Mesothelial cell of epicardium (in vitro differentiated cells): ENCODE data around the gene ZNF212. TPM values are rescaled to one million over a fixed set of nuclear protein-coding genes. Genes with fewer than 3 reads are reported as not detected.
"Not testable (repeated sequence)": the region's sequence is repeated elsewhere in the genome, so short reads cannot be mapped to it uniquely, and the experiment has no call there.

Experiments
- DNase-seq, 2 experiments: peaks; one replicate each; pipeline ENCODE4 v3.0.0; 2021; ENCODE audit warnings: low spot score in 2 of 2; ENCODE audit not compliant: unreplicated experiment in 2 of 2
- H3K27ac Mint-ChIP-seq: 2 replicates; pipeline ENCODE4 v1.8.0; 2021; ENCODE audit warnings: mixed read lengths
- H3K27me3 Mint-ChIP-seq: 2 replicates; pipeline ENCODE4 v1.8.0; 2021; ENCODE audit warnings: low read depth, mixed read lengths
- H3K36me3 Mint-ChIP-seq: 2 replicates; pipeline ENCODE4 v1.8.0; 2021; ENCODE audit warnings: mixed read lengths
- H3K4me1 Mint-ChIP-seq: 2 replicates; pipeline ENCODE4 v1.8.0; 2021; ENCODE audit warnings: mixed read lengths
- H3K4me3 Mint-ChIP-seq: 2 replicates; pipeline ENCODE4 v1.8.0; 2021; ENCODE audit warnings: mild to moderate bottlenecking, moderate library complexity, mixed read lengths
- H3K9me3 Mint-ChIP-seq: 2 replicates; pipeline ENCODE4 v1.8.0; 2021; ENCODE audit warnings: mixed read lengths
- total RNA-seq: library from RNA; stranded (reverse); gene quantifications from 3 replicates; pipeline ENCODE4 v1.2.1, GENCODE V29; 2021
- TF ChIP-seq, protein P1 (sequence below): fragments of 200-600 bp; sonication (generic); IDR thresholded peaks from one replicate; pipeline ENCODE4 v1.5.0; 2021; ENCODE audit warnings: antibody characterized with exemption; ENCODE audit not compliant: unreplicated experiment

Gene ZNF212
- total RNA-seq, 1 donor from 2014 or later = 20.8 TPM

DNA sequence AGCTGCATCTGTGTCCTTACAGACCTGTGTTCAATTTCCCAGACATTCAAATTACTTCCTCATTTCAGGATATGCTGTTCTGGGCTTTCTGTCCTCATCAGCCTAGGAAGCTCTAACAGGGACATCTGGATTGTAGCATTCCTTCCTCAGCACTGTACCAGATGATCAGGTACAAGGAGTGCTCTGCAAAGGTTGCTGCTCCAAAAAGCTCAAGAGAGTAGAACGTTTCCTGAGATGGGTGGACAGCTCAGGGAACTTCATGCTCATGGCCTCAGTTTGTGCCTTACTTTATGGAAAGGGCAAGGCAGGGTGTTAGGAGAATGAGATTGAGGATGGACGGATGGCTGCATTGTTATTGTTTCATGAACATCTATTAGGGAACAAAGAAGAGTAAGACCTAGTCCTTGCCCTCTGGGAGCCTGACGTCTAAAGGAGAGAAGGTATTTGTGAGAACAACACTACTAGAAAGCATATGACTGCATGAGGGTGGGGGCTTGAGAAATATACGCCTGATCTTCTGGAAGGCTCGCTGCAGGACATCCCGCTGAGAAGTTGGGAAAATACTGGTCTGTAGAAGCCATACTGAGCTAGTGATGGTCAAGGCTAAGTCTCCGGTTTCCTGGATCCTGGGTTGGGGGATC lies 10.5 kb upstream of the ZNF212 start:
- TF ChIP-seq, protein P1, sequence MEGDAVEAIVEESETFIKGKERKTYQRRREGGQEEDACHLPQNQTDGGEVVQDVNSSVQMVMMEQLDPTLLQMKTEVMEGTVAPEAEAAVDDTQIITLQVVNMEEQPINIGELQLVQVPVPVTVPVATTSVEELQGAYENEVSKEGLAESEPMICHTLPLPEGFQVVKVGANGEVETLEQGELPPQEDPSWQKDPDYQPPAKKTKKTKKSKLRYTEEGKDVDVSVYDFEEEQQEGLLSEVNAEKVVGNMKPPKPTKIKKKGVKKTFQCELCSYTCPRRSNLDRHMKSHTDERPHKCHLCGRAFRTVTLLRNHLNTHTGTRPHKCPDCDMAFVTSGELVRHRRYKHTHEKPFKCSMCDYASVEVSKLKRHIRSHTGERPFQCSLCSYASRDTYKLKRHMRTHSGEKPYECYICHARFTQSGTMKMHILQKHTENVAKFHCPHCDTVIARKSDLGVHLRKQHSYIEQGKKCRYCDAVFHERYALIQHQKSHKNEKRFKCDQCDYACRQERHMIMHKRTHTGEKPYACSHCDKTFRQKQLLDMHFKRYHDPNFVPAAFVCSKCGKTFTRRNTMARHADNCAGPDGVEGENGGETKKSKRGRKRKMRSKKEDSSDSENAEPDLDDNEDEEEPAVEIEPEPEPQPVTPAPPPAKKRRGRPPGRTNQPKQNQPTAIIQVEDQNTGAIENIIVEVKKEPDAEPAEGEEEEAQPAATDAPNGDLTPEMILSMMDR = no peak
- Mint-ChIP-seq H3K27ac (no peak overlapping the region), H3K36me3 (peaks cover 16% of the 10 kb centered on the region), H3K4me3 (no peak overlapping the region), H3K9me3 (no peaks in the 10 kb centered on the region), H3K27me3 (peaks cover 6% of the 10 kb centered on the region), H3K4me1 (no peaks in the 10 kb centered on the region)
- no peak for DNase-seq

DNA sequence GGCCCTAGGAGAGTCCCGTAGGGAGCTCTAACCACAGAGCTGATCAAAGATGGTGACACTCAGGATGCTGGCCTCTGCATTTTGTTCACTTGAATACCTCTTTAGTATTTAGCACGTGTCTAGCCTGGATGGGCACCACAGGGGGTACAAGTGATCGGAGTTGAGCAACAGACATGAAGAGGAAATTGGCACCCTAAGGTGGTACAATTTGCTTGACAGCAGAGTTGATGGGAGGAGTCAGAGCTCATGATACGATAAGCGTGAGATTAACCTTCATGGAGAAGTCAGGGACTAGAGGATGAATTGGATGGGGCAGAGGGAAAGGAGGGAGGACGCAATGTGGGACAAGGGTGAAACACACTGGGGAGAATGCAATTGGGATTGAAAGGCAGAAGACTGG lies 9.9 kb upstream of the ZNF212 start:
- H3K27ac Mint-ChIP-seq = no peak overlapping the region
- peaks cover 6% of the 10 kb centered on the region for H3K27me3 Mint-ChIP-seq
- no peak overlapping the region for H3K4me3 Mint-ChIP-seq
- no peak for DNase-seq
- H3K9me3 Mint-ChIP-seq = no peaks in the 10 kb centered on the region
- no peaks in the 10 kb centered on the region for H3K4me1 Mint-ChIP-seq
- peaks cover 15% of the 10 kb centered on the region for H3K36me3 Mint-ChIP-seq
- TF ChIP-seq, protein P1 = no peak

DNA sequence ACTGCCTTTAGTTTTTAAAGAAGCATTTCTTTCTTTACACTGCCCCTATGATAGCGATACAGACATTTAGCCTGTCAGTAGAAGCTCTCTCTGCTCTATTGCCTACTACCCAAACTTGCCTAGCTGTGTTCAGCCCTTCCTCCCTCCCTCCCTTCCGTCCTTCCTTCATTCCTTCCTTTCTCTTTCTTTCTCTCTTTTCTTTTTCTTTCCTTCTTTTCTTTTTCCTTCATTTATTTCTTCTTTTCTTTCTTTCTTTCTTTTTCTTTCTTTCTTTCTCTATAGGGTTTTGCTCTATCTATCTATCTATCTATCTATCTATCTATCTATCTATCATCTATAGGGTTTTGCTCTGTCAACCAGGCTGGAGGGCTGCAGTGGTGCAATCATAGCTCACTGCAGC lies 7.1 kb upstream of the ZNF212 start:
- Mint-ChIP-seq H3K4me3 (no peak overlapping the region), H3K4me1 (no peaks in the 10 kb centered on the region), H3K9me3 (no peaks in the 10 kb centered on the region), H3K27ac (no peak overlapping the region), H3K27me3 (peaks cover 12% of the 10 kb centered on the region), H3K36me3 (no peaks in the 10 kb centered on the region)
- TF ChIP-seq, protein P1 = no peak
- no peak for DNase-seq

DNA sequence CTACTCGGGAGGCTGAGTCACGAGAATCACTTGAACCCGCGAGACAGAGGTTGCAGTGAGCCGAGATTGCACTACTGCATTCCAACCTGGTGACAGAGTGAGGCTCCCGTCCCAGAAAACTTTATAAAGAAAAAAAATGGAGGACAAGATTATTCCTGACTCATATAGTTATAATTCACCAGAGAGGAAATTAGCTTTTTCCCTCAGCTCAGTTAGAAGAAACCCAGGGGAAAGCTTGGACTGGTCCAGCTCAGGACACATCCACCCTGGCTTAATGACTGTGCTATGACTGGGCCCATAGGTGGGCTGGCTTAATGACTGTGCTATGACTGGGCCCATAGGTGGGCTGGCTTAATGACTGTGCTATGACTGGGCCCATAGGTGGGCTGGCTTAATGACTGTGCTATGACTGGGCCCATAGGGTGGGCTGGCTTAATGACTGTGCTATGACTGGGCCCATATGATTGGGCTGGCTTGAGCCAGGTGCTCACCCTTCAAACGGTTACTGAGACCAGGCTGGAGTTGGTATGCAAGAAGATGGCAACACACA lies 5.7 kb upstream of the ZNF212 start:
- not testable (repeated sequence) for H3K4me1 Mint-ChIP-seq, H3K36me3 Mint-ChIP-seq, H3K9me3 Mint-ChIP-seq, DNase-seq, H3K27ac Mint-ChIP-seq, H3K4me3 Mint-ChIP-seq
- H3K27me3 Mint-ChIP-seq = peaks cover 12% of the 10 kb centered on the region

DNA sequence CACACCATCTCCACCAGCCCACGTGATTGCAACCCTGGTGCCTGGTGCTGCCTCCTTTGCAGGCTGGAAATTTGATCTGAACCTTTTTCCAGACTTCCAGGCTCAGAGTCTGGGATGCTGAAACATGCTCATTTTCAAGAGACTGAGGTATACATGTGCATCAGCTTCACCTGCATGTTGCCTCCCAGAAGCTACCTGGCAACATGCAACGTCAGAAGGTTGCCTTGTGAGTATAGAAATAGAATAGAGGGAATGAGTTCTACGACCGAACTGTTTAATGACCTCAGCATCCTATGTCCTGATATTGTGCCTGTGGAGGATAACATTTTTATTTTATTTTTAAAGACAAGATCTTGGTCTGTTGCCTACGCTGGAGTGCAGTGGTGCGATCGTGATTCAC lies 1.9 kb upstream of the ZNF212 start:
- no peak overlapping the region for H3K4me3 Mint-ChIP-seq
- no peak overlapping the region for H3K27ac Mint-ChIP-seq
- H3K4me1 Mint-ChIP-seq = peaks cover 14% of the 10 kb centered on the region
- H3K27me3 Mint-ChIP-seq = peaks cover 7% of the 10 kb centered on the region
- no peak for DNase-seq
- peaks cover 10% of the 10 kb centered on the region for H3K36me3 Mint-ChIP-seq
- TF ChIP-seq, protein P1 = no peak
- H3K9me3 Mint-ChIP-seq = peaks cover 4% of the 10 kb centered on the region

DNA sequence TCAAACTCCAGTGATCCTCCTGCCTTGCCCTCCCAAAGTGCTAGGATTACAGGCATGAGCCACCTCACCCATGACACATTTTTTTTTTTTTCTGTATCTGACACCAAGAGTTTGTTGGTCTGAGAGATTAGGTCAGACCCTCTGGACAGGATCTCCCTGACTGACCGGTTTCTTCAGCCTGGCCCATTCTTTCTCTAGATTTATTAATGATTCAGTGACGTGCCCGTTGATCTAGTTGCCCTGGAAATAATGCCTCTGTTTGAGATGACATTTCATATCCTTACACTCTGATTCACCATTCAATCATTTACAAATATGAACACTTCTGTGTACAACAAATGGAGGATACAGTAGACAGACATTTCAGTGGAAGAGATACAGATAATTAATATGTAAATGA lies 1.4 kb upstream of the ZNF212 start:
- Mint-ChIP-seq H3K27ac (no peak overlapping the region), H3K4me3 (peak overlapping the region; percentile 14), H3K9me3 (peaks cover 9% of the 10 kb centered on the region), H3K27me3 (peaks cover 7% of the 10 kb centered on the region), H3K4me1 (peaks cover 14% of the 10 kb centered on the region), H3K36me3 (peaks cover 16% of the 10 kb centered on the region)
- TF ChIP-seq, protein P1 = no peak
- DNase-seq = no peak
